Measurements from ENCODE around the gene MAP9. TPM values are rescaled to one million over a fixed set of nuclear protein-coding genes. Genes with fewer than 3 reads are reported as not detected.

The MAP9 gene
- total and polyA plus RNA-seq, 10 donors: 1.1 to 11.7 (median 4.9) TPM

GRCh38 chr4:155304375-155304774 lies 72.4 kb downstream of the MAP9 start:
- Histone ChIP-seq H3K4me1 (no peaks in the 10 kb centered on the region), H3K36me3 (no peaks in the 10 kb centered on the region), H3K27me3 (replicated peaks in 1 of 7) (no peaks in the 10 kb centered on the region), H3K9me3 (peaks cover 0 to 3% (median 0%) of the 10 kb centered on the region in 8 donors), H3K4me3 (no peak overlapping the region), H3K27ac (no peak overlapping the region)
- no peak for DNase-seq
- WGBS, 5 donors: 64 to 85% (median 71%) methylated on average over 2 of the region's 2 CpGs
- TF ChIP-seq POLR2A (IDR thresholded peaks at IDR 0.05): no peak
- no peak for TF ChIP-seq CTCF (IDR thresholded peaks at IDR 0.05 in 8 of 11, conservative IDR thresholded peaks at IDR 0.05 in 3 of 11)
- TF ChIP-seq POLR2AphosphoS5 (IDR thresholded peaks at IDR 0.05): no peak
- intact Hi-C loops (cut with DNase I; ENCODE audit: low total_unique reads): no loop called here

- TF ChIP-seq POLR2AphosphoS5 (IDR thresholded peaks at IDR 0.05): no peak
- TF ChIP-seq CTCF (IDR thresholded peaks at IDR 0.05 in 8 of 11, conservative IDR thresholded peaks at IDR 0.05 in 3 of 11): no peak
- TF ChIP-seq POLR2A (IDR thresholded peaks at IDR 0.05): no peak
- H3K36me3 ChIP-seq: no peaks in the 10 kb centered on the region
- peaks cover 0 to 25% (median 14%) of the 10 kb centered on the region in 8 donors for H3K9me3 ChIP-seq
- H3K4me3 ChIP-seq: no peak overlapping the region
- H3K4me1 ChIP-seq: no peaks in the 10 kb centered on the region
- no peak overlapping the region for H3K27ac ChIP-seq
- intact Hi-C loops (cut with DNase I; ENCODE audit: low total_unique reads): no loop called here
- no peak for DNase-seq
- H3K27me3 ChIP-seq (replicated peaks in 1 of 7): no peaks in the 10 kb centered on the region
- WGBS, 5 donors: 90 to 95% (median 92%) methylated on average over 2 of the region's 2 CpGs
Observed at GRCh38 chr4:155299103-155299502, 77.7 kb downstream of the MAP9 start.

Small RNA genes lying within 50 kb of the gene (small RNA-seq; reads per million reads assigned to genes)
- gene AC097467.4: 0 reads per million in 4 donors
- gene YWHAEP4: 0 reads per million in 4 donors

Other genes starting within 250 kb of the MAP9 start
- 1 to 10 TPM in 1 of 7 donors, not detected in 6; 1.5 TPM for gene NPY2R, start 168.3 kb downstream of the MAP9 start, total RNA-seq
- under 1 TPM in 2 of 3 donors, not detected in 1; 0.02 to 0.03 TPM for gene NPY2R, start 168.3 kb downstream of the MAP9 start, polyA plus RNA-seq